Mesodermal cell (in vitro differentiated cells): ENCODE data around the gene IFT22.
A peak's percentile ranks its signal among the peaks of the same experiment; 100 is the strongest.
"Not testable (repeated sequence)": the region's sequence is repeated elsewhere in the genome, so short reads cannot be mapped to it uniquely, and the experiment has no call there.

ENCODE experiments used
- H3K27ac ChIP-seq: 2 replicates; pipeline ENCODE4 v1.7.0; 2013; ENCODE audit warnings: mild to moderate bottlenecking, low read depth, low read length, moderate library complexity; ENCODE audit not compliant: severe bottlenecking
- H3K36me3 ChIP-seq: 2 replicates; pipeline ENCODE4 v1.7.1; 2013; ENCODE audit warnings: mild to moderate bottlenecking, low read length, moderate library complexity; ENCODE audit not compliant: control insufficient read depth, insufficient read depth
- H3K4me1 ChIP-seq: one replicate; pipeline ENCODE4 v1.7.1; 2013; ENCODE audit warnings: mild to moderate bottlenecking, low read length; ENCODE audit not compliant: insufficient read depth, control insufficient read depth, poor library complexity, severe bottlenecking
- H3K4me3 ChIP-seq: 2 replicates; pipeline ENCODE4 v1.7.0; 2013; ENCODE audit warnings: low read length, control low read depth, mild to moderate bottlenecking; ENCODE audit not compliant: insufficient read depth, poor library complexity, severe bottlenecking; ENCODE audit errors: extremely low read depth
- H3K9me3 ChIP-seq: 2 replicates; pipeline ENCODE4 v1.7.1; 2013; ENCODE audit warnings: mild to moderate bottlenecking, low read length, moderate library complexity; ENCODE audit not compliant: control insufficient read depth
- WGBS, 2 experiments: methylation state at CpG; one replicate each; pipeline ENCODE4 v1.1.5; 2013; ENCODE audit warnings: missing lambda C conversion rate in 2 of 2; ENCODE audit not compliant: insufficient coverage in 2 of 2; 5-methylcytosine and 5-hydroxymethylcytosine counted together

The IFT22 gene

GRCh38 chr7:101352920-101353308 is 31.3 kb upstream of the IFT22 start:
- H3K36me3 ChIP-seq = no peaks in the 10 kb centered on the region
- no peaks in the 10 kb centered on the region for H3K9me3 ChIP-seq
- H3K27ac ChIP-seq = no peak overlapping the region
- whole genome bisulfite sequencing, 2 experiments = 60 to 80% methylated on average over 1 to 2 of the region's 2 CpGs
- H3K4me1 ChIP-seq = peaks cover 5% of the 10 kb centered on the region
- H3K4me3 ChIP-seq = no peak overlapping the region

DNA sequence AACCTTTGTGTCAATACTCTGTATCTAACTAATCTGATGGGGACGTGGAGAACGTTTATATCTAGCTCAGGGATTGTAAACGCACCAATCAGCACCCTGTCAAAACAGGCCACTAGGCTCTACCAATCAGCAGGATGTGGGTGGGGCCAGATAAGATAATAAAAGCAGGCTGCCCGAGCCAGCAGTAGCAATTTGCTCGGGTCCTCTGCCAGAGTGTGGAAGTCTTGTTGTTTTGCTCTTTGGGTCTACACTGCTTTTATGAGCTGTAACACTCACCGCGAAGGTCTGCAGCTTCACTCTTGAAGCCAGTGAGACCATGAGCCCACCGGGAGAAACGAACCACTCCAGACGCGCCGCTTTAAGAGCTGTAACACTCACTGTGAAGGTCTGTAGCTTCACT is 27.7 kb upstream of the IFT22 start:
- WGBS, 2 experiments = 87 to 91% methylated on average over 11 of the region's 12 CpGs
- not testable (repeated sequence) for H3K9me3 ChIP-seq

GRCh38 chr7:101348456-101349067 is 26.9 kb upstream of the IFT22 start:
- not testable (repeated sequence) for H3K9me3 ChIP-seq, H3K4me3 ChIP-seq, H3K27ac ChIP-seq, H3K36me3 ChIP-seq, H3K4me1 ChIP-seq
- whole genome bisulfite sequencing, 2 experiments = 96 to 99% methylated on average over 8 to 16 of the region's 32 CpGs

More for the DNA sequence above, 27.7 kb upstream of the IFT22 start:
- not testable (repeated sequence) for H3K27ac ChIP-seq, H3K36me3 ChIP-seq, H3K4me1 ChIP-seq, H3K4me3 ChIP-seq

GRCh38 chr7:101347477-101347876 is 25.9 kb upstream of the IFT22 start:
- Histone ChIP-seq H3K27ac (no peak overlapping the region), H3K4me3 (no peak overlapping the region), H3K4me1 (peaks cover 5% of the 10 kb centered on the region), H3K36me3 (no peaks in the 10 kb centered on the region), H3K9me3 (no peaks in the 10 kb centered on the region)
- WGBS, 2 experiments = 88 to 92% methylated on average over 12 to 15 of the region's 15 CpGs

DNA sequence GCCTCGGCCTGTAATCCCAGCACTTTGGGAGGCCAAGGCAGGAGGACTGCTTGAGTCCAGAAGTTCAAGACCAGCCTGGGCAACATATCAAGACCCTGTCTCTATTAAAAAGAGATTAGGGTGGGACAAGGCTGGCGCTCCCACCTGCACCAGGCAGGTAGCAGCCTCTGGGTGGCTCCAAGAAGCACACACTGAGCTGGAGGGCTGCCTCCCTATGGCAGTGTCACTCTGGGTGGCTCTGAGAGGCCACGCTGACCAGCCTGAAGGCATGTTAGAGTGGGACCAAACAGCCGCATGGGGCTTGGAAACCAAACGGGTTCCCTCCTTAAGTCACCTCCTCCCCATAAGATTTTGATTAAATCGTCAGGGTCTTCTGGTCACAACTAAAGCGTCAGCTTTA is 21.3 kb upstream of the IFT22 start:
- 96 to 97% methylated on average over 3 to 5 of the region's 7 CpGs for WGBS, 2 experiments
- Histone ChIP-seq H3K9me3 (no peaks in the 10 kb centered on the region), H3K4me3 (no peak overlapping the region), H3K27ac (no peak overlapping the region), H3K36me3 (no peaks in the 10 kb centered on the region), H3K4me1 (no peaks in the 10 kb centered on the region)

GRCh38 chr7:101340379-101340778 is 18.8 kb upstream of the IFT22 start:
- no peak overlapping the region for H3K4me3 ChIP-seq
- WGBS, 2 experiments = 89 to 98% methylated on average over 11 to 14 of the region's 14 CpGs
- no peaks in the 10 kb centered on the region for H3K36me3 ChIP-seq
- no peaks in the 10 kb centered on the region for H3K4me1 ChIP-seq
- no peaks in the 10 kb centered on the region for H3K9me3 ChIP-seq
- H3K27ac ChIP-seq = no peak overlapping the region

DNA sequence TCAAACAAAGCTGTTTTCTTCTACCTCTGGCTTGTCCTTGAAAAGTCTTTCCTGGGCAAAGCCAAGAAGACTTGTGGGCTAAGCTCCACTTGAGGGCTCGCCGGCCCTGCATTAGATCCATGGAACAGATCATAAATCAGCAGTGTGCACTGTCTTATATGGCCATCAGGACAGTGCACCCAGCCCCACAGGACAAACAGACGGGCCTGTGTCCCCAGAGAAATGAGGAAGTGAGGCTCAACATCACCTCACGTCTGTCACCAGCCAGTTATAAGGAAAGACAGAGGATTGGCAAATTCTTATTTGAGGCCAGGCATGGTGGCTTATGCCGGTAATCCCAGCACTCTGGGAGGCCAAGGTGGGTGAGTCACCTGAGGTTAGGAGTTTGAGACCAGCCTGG is 12.3 kb upstream of the IFT22 start:
- Histone ChIP-seq H3K4me1 (peaks cover 2% of the 10 kb centered on the region), H3K4me3 (no peak overlapping the region), H3K9me3 (no peaks in the 10 kb centered on the region), H3K27ac (no peak overlapping the region), H3K36me3 (no peaks in the 10 kb centered on the region)
- 87 to 95% methylated on average over 4 to 5 of the region's 5 CpGs for WGBS, 2 experiments

- Histone ChIP-seq H3K4me1 (peaks cover 2% of the 10 kb centered on the region), H3K27ac (no peak overlapping the region), H3K4me3 (no peak overlapping the region), H3K36me3 (no peaks in the 10 kb centered on the region), H3K9me3 (no peaks in the 10 kb centered on the region)
- WGBS, 2 experiments = 90 to 91% methylated on average over 4 to 5 of the region's 8 CpGs
Observed at GRCh38 chr7:101332026-101332425, 10.4 kb upstream of the IFT22 start.

DNA sequence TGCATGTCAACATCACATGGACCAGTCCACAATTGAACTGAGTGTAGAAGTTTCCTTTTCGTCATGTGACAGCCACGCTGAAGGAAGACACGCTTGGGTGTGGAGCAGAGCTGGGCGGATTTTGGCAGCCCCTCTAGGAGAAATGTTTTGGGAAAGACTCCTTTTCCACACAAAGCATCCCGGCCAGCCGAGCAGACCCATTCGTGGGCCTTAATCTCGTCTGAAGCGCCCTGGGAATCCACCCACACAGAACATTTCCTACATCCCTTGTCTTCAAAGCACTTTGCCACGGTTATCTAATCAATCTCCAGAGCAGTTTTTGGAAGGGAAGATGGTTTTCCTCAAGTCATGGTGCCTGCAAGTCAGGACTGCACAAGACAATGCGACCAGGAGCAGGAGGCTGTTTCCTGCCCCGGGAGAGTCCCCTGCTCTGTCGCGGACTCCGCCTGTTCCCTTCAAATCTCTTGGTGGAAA is 8.4 kb upstream of the IFT22 start:
- Histone ChIP-seq H3K36me3 (no peaks in the 10 kb centered on the region), H3K9me3 (no peaks in the 10 kb centered on the region), H3K4me1 (peaks cover 2% of the 10 kb centered on the region), H3K4me3 (no peak overlapping the region), H3K27ac (peak overlapping the region; percentile 81)
- 46 to 71% methylated on average over 9 to 10 of the region's 15 CpGs for WGBS, 2 experiments

DNA sequence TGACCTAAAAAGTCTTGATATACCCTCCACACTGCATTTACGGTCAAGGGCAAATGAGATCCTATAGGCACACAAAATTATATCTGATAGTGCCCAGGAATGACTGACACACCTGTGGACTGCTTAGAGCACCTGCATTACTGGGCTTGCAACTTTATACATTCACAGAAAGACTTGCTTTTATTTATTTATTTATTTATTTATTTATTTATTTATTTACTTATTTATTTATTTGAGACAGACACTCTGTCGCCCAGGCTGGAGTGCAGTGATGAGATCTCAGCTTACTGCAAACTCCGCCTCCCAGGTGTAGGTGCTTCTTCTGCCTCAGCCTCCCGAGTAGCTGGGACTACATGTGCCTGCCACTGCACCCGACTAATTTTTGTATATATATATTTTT is 6.5 kb upstream of the IFT22 start:
- peaks cover 2% of the 10 kb centered on the region for H3K4me1 ChIP-seq
- WGBS, 2 experiments = 95 to 100% methylated on average over 3 to 5 of the region's 5 CpGs

DNA sequence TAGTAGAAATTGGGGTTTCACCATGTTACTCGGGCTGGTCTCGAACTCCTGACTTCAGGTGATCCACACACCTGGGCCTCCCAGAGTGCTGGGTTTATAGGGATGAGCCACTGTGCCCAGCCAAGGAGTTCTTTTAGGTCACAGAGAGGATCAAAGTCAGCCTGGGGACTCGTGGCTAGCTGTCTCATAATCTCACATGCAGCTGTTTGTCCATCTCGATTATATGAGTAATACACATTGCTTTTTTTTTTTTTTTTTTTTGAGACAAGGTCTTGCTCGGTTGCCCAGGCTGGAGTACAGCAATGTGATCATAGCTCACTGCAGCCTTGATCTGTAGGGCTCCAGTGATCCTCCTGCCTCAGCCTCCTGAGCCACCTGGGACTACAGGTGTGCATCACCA is 2.2 kb downstream of the IFT22 start:
- H3K4me1 ChIP-seq = no peaks in the 10 kb centered on the region
- peaks cover 43% of the 10 kb centered on the region for H3K36me3 ChIP-seq
- H3K4me3 ChIP-seq = no peak overlapping the region
- no peaks in the 10 kb centered on the region for H3K9me3 ChIP-seq
- no peak overlapping the region for H3K27ac ChIP-seq
- WGBS, 2 experiments = 82 to 100% methylated on average over 3 of the region's 5 CpGs

More for the DNA sequence above, 6.5 kb upstream of the IFT22 start:
- no peak overlapping the region for H3K4me3 ChIP-seq
- H3K36me3 ChIP-seq = no peaks in the 10 kb centered on the region
- no peaks in the 10 kb centered on the region for H3K9me3 ChIP-seq
- no peak overlapping the region for H3K27ac ChIP-seq
